ENCODE data around the gene RMRP.

The RMRP gene

DNA sequence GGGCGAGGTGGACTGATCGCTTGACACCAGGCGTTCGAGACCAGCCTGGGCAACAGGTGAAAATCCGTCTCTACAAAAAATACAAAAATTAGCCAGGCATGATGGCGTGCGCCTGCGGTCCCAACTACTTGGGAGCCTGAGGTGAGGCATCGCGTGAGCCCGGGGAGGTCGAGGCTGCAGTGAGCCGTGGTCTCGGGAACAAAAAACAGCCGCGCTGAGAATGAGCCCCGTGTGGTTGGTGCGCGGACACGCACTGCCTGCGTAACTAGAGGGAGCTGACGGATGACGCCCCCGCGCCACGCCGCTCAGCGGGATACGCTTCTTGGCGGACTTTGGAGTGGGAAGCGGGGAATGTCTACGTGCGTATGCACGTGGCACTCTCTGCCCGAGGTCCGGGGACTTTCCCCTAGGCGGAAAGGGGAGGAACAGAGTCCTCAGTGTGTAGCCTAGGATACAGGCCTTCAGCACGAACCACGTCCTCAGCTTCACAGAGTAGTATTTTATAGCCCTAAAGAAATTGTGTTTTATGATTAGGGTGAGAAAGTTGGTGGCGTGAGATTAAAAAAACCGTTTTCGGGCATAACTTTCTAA lies at the start of gene RMRP:
RMRP (minus strand) TSS at position 474 of the 591 bp plus-strand sequence.
- peak; percentile 99 for DNase-seq (ENCODE audit: low read depth in 2 of 2)

DNA sequence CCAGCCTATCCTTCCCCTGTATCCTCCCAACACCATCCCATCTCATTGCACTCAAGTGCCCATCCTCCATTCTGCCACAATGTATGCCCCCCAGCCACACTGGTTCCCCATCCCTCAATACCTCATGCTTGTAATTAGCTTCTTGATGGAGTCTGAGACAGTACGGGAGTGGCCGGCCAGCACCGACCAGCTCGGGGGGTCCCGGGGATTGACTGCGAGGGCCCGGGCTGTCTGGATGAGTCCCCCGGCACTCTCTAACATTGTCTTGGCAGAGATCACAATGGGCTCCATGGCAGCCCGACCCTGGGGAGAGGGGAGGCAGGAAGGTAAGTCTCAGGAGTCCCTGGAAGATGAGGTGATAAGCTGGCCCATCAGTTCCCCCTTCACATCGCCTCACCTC lies 49.1 kb upstream of the RMRP start:
- no peak for DNase-seq (ENCODE audit: low read depth in 2 of 2)

DNA sequence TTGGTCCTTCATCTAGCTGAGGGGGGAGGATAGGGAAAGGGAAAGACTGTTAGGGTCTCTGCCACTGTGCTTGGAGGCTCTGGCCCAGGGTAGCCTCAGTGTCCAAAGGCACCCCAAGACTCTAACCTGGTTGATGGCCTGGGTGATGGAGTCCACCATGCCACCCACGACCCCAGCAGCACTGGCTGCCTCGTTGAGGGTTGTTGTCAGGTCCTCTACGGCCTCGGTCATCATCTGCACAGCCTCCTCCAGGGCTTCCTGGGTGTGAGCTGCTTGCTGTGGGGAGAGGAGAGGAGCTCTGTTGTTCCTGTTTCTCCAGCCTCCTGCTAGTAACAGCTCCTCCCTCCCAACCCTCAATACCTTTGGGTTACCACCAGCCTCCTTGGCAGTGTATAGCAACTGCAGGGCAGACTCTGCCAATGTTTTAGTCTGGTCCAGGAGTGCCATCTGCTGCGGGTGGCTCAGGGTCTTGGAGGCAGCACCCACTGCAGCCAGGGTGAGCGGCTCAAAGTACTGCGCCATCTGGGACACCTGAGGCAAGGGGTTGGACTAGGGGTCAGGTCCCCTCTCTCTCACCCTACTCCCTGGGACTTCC lies 48.1 kb upstream of the RMRP start:
- DNase-seq (ENCODE audit: low read depth in 2 of 2), result no peak

DNA sequence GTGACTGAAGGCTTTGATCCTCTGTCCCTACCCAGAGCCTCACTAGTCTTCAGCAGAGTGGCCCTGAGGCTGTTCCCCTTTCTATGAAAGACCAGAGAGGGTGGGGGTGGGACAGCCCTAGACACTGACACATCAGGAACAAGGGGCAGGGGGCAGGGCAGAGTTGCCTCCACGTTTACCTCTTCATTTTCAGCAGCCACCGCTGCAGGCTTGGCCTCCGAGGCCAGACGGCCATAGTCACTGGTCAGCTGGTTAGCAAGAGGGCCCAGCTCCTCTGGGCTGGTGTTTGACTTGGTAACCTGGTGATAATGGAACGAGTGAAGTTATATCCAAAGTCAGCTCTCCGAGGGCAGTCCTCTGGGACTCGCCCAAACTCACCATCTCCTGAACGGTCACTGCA lies 47.6 kb upstream of the RMRP start:
- no peak for DNase-seq (ENCODE audit: low read depth in 2 of 2)

DNA sequence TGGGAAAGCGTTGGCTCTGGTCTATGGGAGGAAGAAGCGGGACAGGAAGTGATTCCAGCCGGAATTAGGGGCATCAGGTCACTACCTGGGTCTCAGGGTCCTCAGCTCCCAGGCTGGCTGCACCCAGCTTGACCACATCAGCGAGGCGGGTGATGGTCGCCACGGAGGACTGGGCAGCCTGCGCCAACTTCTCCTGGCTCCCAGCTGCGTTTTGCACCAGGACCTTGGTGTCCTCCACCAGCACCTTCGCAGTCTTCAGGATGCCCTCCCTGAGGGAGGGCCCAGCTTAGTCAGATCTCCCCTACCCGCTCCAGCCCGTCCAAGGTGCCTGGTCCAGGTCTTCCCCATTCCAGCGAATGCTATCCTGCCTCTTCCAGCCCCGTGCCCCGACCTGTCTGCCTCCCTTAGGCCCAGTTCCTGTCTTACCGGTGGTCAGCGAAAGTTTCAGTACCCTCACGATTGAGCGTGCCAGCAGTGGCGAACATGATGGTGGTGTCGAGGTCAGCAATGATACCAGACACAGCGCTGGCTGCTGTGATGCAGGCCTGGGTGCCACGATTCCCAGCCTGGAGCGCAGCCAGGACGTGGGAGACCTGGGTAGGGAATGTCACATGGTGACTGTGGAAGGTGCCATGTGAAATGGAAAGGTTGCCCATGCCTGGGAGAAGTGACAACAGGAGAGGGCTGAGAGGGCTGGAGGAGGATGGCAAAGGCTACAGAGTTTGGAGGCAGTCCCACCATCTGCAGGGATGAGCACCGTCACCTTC lies 46.3 kb upstream of the RMRP start:
- DNase-seq (ENCODE audit: low read depth in 2 of 2), result no peak

DNA sequence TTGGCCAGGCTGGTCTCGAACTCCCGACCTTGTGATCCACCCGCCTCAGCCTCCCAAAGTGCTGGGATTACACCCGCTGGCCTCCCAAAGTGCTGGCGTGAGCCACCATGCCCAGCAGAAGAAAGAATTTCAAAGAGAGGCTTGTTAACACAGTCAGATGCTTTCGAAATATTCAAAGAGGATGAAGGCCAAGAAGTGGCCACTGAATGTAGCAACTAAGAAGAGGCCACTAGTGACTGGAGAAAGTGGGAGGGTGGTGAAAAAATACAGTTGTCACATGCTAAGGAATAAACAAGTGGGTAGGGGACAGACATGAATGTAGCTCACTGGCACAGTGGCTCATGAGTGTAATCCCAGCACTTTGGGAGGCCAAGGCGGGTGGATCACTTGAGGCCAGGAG lies 44.9 kb upstream of the RMRP start:
- no peak for DNase-seq (ENCODE audit: low read depth in 2 of 2)

DNA sequence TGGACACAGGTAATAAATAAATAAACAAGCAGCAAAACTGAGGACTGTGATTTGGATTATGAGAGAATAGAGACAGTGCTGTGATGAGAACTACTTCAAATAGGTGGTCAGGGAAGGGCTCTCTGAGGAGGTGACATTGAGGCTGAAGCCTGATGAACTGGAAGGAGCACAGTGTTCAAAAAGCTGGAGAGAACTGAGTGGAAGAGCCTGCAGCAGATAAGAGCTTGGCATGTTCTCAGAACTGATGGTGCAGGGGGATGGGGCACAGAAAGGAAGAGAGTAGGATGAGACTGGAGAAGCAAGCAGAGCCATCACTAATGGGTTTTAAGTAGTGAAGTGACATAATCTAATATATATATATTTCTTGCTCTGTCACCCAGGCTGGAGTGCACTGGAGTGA lies 43.1 kb upstream of the RMRP start:
- DNase-seq (ENCODE audit: low read depth in 2 of 2), result no peak

DNA sequence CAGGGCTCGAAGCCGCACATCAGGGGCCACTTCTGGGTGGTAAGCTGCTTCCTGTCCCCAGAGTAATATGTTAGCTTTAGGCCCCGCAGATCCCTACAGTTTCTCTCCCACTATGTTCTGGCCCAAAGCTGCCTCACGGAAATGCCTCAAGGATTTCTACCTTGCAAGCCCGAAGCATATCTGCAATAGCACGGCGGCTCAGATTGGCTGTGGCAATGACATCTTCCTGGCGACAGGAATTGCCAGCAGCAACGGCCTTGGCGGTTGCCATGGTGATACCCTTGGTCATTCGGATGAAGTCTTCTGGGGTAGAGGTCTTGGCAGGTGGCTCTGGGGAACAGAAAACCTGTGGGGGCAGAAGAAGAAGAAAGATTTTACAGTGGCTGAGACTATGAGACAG lies 42.2 kb upstream of the RMRP start:
- DNase-seq (ENCODE audit: low read depth in 2 of 2), result no peak

DNA sequence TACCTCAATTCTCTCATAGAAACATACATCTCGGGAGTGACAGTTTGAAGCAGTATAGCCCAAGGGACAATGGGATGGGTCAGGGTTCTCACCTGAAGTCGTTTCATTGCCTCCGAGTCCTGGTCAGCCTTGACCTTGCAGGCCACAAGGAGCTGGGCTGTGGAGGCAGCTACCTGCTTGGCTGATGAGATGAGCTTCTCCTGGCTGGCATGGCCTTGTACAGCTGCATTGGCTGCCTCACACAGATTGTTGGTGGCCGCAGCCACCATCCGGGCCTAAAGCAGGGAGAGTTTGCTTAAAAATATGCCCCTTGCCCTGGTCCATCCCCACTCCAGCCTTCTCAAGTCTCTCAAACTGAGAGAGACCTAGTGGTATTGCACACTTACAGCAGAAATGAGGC lies 40.4 kb upstream of the RMRP start:
- DNase-seq (ENCODE audit: low read depth in 2 of 2), result no peak

DNA sequence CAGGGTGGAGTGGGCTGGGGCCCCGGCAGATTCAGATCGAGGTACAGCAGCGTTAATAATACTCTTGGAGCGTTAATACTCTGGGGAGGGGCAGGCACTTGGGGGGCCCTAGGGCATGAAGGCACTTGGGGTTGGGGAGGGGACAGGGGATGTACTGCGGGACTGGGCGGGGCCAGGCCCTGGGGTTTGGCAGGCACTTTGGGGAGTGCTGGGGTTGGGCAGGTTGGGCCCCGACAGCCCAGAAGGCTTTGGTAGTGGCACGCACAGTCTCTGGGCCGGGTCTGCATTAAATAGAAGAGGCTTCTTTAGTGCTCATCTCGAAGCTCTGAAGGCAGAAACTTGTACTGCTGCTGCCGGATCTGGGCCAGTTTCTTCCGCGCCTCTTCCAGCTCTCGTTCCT lies 39.7 kb upstream of the RMRP start:
- DNase-seq (ENCODE audit: low read depth in 2 of 2), result no peak

DNA sequence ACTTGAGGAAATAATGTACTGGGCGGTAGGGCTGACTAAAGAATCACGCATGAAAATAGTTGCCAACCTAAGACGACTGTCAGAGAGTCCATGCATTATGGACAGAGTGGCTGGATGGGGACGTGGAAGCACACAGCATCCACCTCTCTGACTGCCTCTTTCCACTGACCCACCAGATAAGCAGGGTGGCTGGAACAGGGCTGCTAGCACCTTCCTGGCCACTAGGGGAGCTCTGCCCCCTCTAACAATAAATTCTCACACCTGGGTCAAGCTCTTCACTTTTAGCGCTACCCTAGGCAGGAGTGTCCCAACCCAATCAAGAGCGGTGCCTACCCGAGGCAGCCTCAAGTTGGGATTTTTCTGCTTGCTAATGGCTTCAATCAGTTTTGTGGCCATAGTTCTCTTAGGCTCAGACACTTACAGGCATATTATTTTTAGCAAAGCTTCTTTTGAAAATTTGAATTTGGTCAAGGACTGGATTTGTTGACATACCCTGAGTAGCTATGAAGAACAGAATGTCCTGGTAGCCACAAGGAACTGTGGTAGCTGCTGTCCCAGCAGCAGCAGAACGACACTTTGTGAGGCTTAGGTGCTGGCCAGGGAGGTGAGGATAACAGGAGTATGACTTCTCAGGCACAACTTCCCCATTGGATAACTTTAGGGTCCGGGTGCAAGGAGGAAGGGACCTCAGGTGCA lies 38.8 kb upstream of the RMRP start:
- DNase-seq (ENCODE audit: low read depth in 2 of 2), result no peak

DNA sequence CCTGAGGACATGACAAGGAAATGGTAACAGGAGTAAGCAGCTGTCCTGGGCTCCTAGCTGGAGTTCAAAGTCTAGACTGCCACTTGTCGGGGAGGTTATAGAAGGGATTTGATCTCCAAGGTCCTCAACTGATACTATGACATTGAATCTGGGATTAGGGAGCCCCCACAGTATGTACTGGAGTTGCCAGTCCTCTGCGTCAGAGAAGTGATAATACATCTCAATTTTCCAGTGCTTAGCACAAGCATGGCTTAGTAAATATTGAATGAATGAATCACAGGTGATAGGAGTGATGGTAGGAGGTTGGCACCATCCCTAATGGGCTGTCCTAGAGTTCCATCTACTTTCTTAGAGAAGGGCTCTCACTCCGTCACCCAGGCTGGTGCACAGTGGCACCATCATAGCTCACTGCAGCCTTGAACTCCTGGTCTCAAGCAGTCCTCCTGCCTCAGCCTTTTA lies 38.2 kb upstream of the RMRP start:
- DNase-seq (ENCODE audit: low read depth in 2 of 2), result no peak

DNA sequence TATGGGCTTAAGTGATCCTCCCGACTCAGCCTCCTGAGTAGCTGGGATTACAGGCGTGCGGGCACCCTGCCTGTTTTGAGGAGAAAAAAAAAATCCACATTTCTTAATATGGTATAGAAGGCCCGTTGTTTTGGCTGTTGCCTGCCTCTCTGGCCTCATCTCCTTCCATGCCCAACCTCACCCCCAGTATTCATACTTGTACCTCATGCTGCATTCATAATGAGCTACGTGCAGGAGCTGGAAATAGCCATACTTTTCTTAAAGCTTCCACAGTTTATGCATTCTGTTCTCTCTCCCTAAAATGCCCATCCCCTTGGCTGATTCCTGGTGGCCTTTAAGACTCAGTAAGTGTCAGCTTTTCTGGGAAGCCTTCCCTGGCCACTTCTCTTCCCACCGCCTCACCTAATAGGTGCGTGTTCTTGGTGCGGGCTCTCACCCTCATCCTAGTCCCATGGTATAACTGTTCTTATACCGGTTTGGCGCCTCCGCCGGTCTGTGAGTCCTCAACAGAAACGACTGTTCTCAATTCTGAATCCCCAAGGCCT lies 34.0 kb upstream of the RMRP start:
- no peak for DNase-seq (ENCODE audit: low read depth in 2 of 2)

DNA sequence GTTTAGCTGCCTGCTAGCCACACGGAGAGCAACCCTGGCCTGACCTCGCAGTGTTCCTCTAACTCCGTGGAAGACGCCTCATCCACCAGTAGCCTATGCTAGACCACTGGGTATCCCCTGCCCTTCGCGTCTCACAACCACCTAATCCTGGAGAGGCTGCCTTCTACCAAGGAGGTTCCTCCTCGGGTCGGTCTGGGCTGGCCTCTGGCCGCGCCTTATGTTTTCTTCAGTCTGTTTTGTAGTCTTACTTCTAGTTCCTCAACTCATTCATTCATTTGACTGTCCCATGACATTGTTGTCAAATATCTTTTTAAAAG lies 33.5 kb upstream of the RMRP start:
- DNase-seq (ENCODE audit: low read depth in 2 of 2), result no peak

DNA sequence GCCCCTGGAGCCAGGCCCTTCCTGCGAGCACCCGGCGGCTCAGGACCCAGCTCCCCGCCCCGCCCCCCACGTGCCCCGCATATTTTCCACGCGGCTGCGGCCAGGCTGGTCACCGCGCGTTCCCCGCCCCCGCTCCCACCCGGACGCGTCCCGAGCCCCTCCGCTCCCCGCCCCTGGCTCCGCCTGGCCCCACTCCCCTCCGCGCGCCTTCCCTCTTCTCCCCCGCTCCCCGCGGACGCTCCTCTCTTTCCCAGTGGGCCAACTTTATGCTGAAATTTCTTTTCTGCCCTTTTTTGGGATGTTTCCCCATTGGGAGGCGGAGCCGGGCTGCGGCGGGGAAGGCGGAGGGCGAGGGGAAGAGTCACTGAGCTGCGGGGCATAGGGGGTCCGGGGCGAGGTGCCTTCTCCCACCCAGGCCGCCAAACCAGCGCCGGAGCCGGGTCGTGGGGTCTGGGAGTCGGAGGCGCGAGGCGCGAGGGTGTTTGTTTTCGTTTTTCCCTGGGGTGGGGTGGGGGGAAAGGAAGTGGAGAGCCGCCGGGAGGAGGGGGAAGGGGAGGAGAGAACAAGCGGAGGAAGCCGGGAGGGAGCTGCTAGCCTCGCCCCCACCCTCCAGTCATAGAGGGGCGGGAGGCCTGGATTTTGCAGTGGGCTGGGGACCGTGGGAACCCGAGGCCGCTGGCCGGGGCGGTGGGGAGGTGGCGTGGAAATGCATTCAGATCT lies 33.0 kb upstream of the RMRP start:
- peak; percentile 77 to 82 for DNase-seq (ENCODE audit: low read depth in 2 of 2)

DNA sequence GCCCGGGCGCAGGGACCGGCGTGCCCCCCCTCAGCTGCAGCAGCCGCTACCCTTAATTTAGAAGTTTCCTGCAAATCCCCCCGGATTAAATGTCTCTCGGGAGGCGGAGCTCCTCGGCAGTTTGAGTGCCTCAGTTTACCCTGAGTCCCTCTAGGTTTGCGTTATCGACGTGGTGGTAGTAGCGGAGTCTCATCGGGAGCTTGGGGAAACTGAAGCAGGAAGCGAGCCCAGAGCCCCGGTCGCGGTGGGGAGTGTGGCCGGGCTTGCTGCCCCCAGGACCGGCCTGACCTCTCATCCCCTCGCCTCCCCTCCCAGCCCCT lies 32.4 kb upstream of the RMRP start:
- DNase-seq (ENCODE audit: low read depth in 2 of 2), result peak; percentile 36

DNA sequence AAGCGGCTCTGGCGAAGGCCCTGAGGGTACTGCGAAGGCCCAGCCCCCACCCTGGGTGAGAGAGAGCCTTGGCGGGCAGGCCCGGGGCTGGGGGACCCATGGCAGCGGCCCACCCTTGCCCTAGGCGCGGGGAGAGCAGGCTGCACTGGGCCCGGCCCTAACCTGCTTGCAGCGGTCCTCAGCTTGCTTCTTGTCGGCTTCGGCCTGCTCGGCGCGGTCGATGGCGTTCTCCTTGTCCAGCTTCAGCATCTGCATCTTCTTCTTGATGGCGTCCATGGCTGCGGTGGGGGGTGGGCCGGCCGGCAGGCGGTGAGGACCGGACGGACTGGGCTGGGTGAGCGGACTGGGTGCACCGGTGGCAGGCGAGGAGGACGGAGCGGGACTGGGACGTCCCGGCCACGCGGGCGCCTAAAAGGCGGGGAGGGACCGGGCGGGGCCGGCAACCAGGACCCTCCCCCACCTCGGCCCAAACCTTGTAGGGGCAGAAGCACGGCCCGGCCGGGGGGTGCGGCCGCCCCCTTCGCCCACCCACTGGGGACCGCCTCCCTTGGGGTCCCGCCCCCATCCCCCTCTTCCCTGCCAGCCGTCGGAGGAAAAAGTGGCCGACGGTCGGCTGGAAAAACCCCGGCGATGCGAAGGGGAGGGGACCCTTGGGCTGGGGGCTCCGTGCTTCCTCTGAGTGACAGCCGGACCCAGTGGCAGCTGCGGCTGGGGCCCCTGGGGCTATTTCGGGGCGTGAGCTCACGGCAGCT lies 31.9 kb upstream of the RMRP start, which contains the start of gene TPM2:
TPM2 (minus strand) TSS at position 384 of the 752 bp plus-strand sequence; CDS start at position 276, 108 bp downstream.
- DNase-seq (ENCODE audit: low read depth in 2 of 2), result peak; percentile 79 to 82

DNA sequence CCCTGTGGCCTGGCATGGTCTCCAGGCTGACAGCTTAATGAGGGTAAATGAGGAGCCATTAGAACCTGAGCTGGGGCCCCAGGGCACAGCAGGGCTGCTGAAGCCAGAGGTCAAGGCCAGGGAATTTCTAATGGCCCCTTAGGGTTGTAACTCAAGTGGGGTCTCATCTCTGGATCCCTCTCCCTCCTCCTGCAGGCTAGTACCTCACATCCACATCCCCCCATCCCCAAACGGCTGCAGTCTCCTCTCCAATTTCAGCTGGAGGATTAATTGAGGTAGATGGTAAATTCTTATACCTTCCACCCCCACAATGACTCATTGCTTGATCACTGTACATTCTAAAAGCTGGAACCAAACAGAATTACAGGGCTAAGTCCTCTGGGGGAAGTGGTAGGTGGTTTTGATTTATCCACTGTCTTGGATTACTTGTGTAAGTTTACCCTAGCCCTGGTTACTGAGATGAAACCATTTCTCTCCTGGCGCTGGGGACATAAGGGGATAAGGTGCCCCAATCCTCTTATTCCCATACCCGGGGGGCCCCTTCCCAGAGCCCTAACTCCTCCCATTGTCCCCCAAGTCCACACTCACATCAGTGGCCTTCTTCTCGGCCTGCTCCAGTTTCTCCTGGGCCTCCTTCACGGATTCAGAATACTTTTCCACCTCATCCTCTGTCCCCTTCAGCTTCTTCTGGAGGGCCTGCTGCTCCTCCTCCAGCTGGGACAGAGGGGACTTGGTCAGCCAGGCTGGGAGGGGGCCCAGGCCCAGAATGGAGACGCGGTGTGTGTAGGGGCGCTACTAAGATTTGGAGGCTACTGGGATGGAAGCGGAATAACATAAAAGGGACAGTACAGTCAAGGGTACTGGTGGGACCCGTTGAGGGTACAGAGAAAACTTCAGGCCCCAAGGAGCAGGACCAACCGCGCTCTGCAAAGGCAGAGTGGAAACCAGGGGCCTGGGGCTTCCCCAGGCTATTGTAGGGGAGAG lies 31.0 kb upstream of the RMRP start:
- DNase-seq (ENCODE audit: low read depth in 2 of 2), result peak; percentile 67 to 68

DNA sequence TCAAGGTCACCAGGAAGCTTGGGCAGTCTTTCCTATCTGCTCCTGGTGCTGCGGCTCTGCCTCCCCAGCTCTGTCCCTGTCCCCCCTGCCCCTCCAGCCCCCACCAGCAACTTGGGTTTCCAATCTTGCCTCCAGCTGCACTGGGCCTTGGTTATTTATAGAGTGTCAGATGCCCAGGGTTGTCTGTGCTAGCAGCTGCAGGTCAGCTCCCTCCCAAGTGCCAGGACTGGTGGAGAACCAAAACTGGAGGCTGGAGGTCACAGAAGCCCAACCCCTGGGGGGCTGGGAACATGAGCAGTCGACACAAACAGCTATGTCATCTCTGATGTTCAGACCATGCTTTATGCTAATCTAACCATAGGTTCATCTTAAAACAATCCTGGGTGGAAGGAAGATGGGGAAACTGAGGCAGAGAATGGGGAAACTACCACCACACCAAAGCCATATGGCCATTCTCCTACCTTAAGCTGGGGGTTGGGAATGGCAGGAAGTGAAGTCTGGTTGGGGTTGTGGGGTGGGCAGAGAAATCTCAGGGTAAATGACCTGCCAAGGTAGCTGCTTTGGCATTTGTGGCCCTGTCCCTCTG lies 30.2 kb upstream of the RMRP start:
- no peak for DNase-seq (ENCODE audit: low read depth in 2 of 2)

DNA sequence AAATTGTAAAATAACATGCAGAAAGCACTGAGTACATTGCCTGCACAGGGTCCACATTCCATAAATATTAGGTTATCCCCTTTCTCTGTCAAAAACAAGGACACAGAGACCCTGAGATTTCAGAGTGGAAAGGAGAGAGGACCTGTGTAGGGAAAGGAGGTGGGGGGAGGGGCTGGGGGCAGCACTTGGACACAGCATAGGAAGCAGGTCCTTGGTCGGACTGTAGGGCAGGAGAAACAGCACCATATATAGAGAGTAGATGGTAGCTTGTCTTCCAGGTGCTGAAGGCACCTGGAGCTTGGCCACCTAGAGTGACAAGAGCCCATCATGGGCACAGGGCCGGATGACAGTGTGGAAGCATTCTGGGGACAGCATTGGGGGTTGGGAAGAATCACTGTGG lies 29.5 kb upstream of the RMRP start:
- DNase-seq (ENCODE audit: low read depth in 2 of 2), result no peak

Data from fibroblast of skin of left biceps (primary cell).